Liver (tissue), 9 donors: Measurements from ENCODE around the gene PSRC1. TPM values are rescaled to one million over a fixed set of nuclear protein-coding genes. Genes with fewer than 3 reads are reported as not detected.

Source experiments
- DNase-seq: peaks from one replicate; pipeline ENCODE4 v3.0.0-alpha.2; 2017; ENCODE audit warnings: low spot score
- H3K27ac ChIP-seq, 2 donors: one replicate each; pipeline ENCODE4 v1.7.0; 2013; ENCODE audit warnings: inconsistent platforms in 2 of 2, low read length in 2 of 2, control low read depth in 1 of 2, low read depth in 1 of 2, mild to moderate bottlenecking in 1 of 2
- H3K27me3 ChIP-seq, 4 donors: one replicate each; pipeline versions ENCODE4 v1.6.1 to v1.7.0; 2013; ENCODE audit warnings: low read length in 3 of 4, inconsistent platforms in 1 of 4, mild to moderate bottlenecking in 1 of 4, moderate library complexity in 1 of 4; ENCODE audit not compliant: control insufficient read depth in 4 of 4, insufficient read depth in 4 of 4
- H3K36me3 ChIP-seq, 4 donors: one replicate each; pipeline versions ENCODE4 v1.6.1 to v1.7.0; 2013; ENCODE audit warnings: low read length in 3 of 4, mild to moderate bottlenecking in 3 of 4, low read depth in 1 of 4, moderate library complexity in 1 of 4; ENCODE audit not compliant: control insufficient read depth in 4 of 4, insufficient read depth in 3 of 4
- H3K4me1 ChIP-seq, 4 donors: one replicate each; pipeline versions ENCODE4 v1.6.1 to v1.7.0; 2013; ENCODE audit warnings: low read length in 3 of 4, mild to moderate bottlenecking in 3 of 4, moderate library complexity in 1 of 4; ENCODE audit not compliant: control insufficient read depth in 4 of 4, insufficient read depth in 4 of 4
- H3K4me3 ChIP-seq, 3 donors: one replicate each; pipeline versions ENCODE4 v1.6.1 to v1.7.0; 2013; ENCODE audit warnings: low read length in 3 of 3, control low read depth in 1 of 3, low read depth in 1 of 3, mild to moderate bottlenecking in 1 of 3
- H3K9ac ChIP-seq, 2 donors: one replicate each; pipeline ENCODE4 v1.7.0; 2013; ENCODE audit warnings: low read length in 2 of 2, mild to moderate bottlenecking in 2 of 2, moderate library complexity in 2 of 2, control low read depth in 1 of 2, low read depth in 1 of 2
- H3K9me3 ChIP-seq, 4 donors: one replicate each; pipeline versions ENCODE4 v1.6.1 to v1.7.0; 2013; ENCODE audit warnings: low read length in 3 of 4; ENCODE audit not compliant: control insufficient read depth in 4 of 4
- ATF3 ChIP-seq: IDR thresholded peaks from 2 replicates; pipeline ENCODE4 v1.6.1; 2016; ENCODE audit warnings: antibody characterized with exemption
- CTCF ChIP-seq: fragments of 150-350 bp; IDR thresholded peaks from 2 replicates; pipeline ENCODE4 v1.5.1; 2017; ENCODE audit warnings: improper control_type of control experiment, low read depth, low read length; ENCODE audit not compliant: missing input control
- EGR1 ChIP-seq, 2 donors: IDR thresholded peaks; 2 replicates each; pipeline ENCODE4 v1.6.1; 2016 to 2018; ENCODE audit warnings: antibody characterized with exemption in 2 of 2, low read depth in 2 of 2
- HNF4G ChIP-seq: IDR thresholded peaks from 2 replicates; pipeline ENCODE4 v1.6.1; 2016; ENCODE audit warnings: antibody characterized with exemption
- NR2F2 ChIP-seq: IDR thresholded peaks from 2 replicates; pipeline ENCODE4 v1.6.1; 2016; ENCODE audit warnings: antibody characterized with exemption
- REST ChIP-seq: IDR thresholded peaks from 2 replicates; pipeline ENCODE4 v1.6.1; 2016; ENCODE audit warnings: antibody characterized with exemption, mild to moderate bottlenecking
- RXRA ChIP-seq, 2 donors: IDR thresholded peaks; 2 replicates each; pipeline ENCODE4 v1.6.1; 2017 to 2018; ENCODE audit warnings: antibody characterized with exemption in 2 of 2, mild to moderate bottlenecking in 1 of 2
- WGBS: extraction: QIAGEN DNeasy Blood & Tissue Kit; methylation state at CpG from one replicate; pipeline ENCODE4 v1.1.7; 2013; 5-methylcytosine and 5-hydroxymethylcytosine counted together
- polyA plus RNA-seq, 2 donors: library from polyadenylated mRNA; stranded (reverse) in 1 of 2; unstranded in 1 of 2; fragments of 200-250 nt in 1 of 2; fragments of >200 nt in 1 of 2; fragmentation: Nextera tagmentation in 1 of 2; extraction: Ambion mirVana in 1 of 2; gene quantifications; one replicate each; pipeline versions ENCODE4 v1.2.1 to v1.2.3, GENCODE V29; 2013 to 2015
- total RNA-seq, 2 donors: library from RNA; depleted of rRNA; stranded (reverse); fragments of >200 nt; gene quantifications; one replicate each; pipeline ENCODE4 v1.2.3, GENCODE V29; 2014
- TF ChIP-seq, protein P1 (sequence below): IDR thresholded peaks from 2 replicates; pipeline ENCODE4 v1.6.1; 2016; ENCODE audit warnings: antibody characterized with exemption
- donor health status: healthy.
- donor health status: healthy.
- donor health status: healthy.
- donor health status: healthy.
- donor health status: healthy.

PSRC1 gene
- total and polyA plus RNA-seq, 4 donors = 0.25 to 2.6 (median 1.1) TPM

- 96% methylated on average over 32 of the region's 32 CpGs for WGBS
- Histone ChIP-seq H3K27me3 (no peaks in the 10 kb centered on the region), H3K4me3 (no peak overlapping the region), H3K9me3 (no peaks in the 10 kb centered on the region), H3K4me1 (peaks cover 2 to 9% (median 5%) of the 10 kb centered on the region in 4 donors), H3K36me3 (no peaks in the 10 kb centered on the region), H3K27ac (no peak overlapping the region), H3K9ac (no peak overlapping the region)
- DNase-seq = no peak
- TF ChIP-seq EGR1 (IDR thresholded peaks at IDR 0.05; ENCODE audit: low read depth in 2 of 2) (no peak), NR2F2 (no peak)
These were observed 31.4 kb downstream of the PSRC1 start for GRCh38 chr1:109251277-109252166.

GRCh38 chr1:109250454-109251276 lies 32.3 kb downstream of the PSRC1 start:
- Histone ChIP-seq H3K4me3 (no peak overlapping the region), H3K9ac (no peak overlapping the region), H3K4me1 (peaks cover 2 to 9% (median 5%) of the 10 kb centered on the region in 4 donors), H3K36me3 (no peaks in the 10 kb centered on the region), H3K27me3 (no peaks in the 10 kb centered on the region), H3K9me3 (no peaks in the 10 kb centered on the region), H3K27ac (no peak overlapping the region)
- TF ChIP-seq CTCF (no peak), NR2F2 (no peak), HNF4G (no peak), ATF3 (no peak), REST (no peak), RXRA (IDR thresholded peaks at IDR 0.05) (no peak)
- TF ChIP-seq, protein P1, sequence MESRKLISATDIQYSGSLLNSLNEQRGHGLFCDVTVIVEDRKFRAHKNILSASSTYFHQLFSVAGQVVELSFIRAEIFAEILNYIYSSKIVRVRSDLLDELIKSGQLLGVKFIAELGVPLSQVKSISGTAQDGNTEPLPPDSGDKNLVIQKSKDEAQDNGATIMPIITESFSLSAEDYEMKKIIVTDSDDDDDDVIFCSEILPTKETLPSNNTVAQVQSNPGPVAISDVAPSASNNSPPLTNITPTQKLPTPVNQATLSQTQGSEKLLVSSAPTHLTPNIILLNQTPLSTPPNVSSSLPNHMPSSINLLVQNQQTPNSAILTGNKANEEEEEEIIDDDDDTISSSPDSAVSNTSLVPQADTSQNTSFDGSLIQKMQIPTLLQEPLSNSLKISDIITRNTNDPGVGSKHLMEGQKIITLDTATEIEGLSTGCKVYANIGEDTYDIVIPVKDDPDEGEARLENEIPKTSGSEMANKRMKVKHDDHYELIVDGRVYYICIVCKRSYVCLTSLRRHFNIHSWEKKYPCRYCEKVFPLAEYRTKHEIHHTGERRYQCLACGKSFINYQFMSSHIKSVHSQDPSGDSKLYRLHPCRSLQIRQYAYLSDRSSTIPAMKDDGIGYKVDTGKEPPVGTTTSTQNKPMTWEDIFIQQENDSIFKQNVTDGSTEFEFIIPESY = no peak
- no peak for DNase-seq
- WGBS = 91% methylated on average over 33 of the region's 33 CpGs
